GM19395 (cell line): ENCODE data around the gene SETDB1.
"Not testable (repeated sequence)": the region's sequence is repeated elsewhere in the genome, so short reads cannot be mapped to it uniquely, and the experiment has no call there.

Experiments
- ATAC-seq: cut with Tn5 transposase; IDR thresholded peaks from one replicate; pipeline ENCODE4 v1.9.1; 2021; ENCODE audit warnings: mild to moderate bottlenecking, moderate library complexity; ENCODE audit not compliant: unreplicated experiment

Gene SETDB1

GRCh38 chr1:150928286-150928685 is 2.1 kb downstream of the SETDB1 start:
- no peak for ATAC-seq

- ATAC-seq = not testable (repeated sequence)
Observed at GRCh38 chr1:150928775-150929174, 2.6 kb downstream of the SETDB1 start.

- ATAC-seq = no peak
Observed at GRCh38 chr1:150931773-150932172, 5.6 kb downstream of the SETDB1 start.

GRCh38 chr1:150944856-150945255 is 18.7 kb downstream of the SETDB1 start:
- no peak for ATAC-seq

GRCh38 chr1:150954708-150955107 is 28.5 kb downstream of the SETDB1 start:
- no peak for ATAC-seq

- no peak for ATAC-seq
Observed at GRCh38 chr1:150955280-150955679, 29.1 kb downstream of the SETDB1 start.

GRCh38 chr1:150957666-150958065 is 31.5 kb downstream of the SETDB1 start:
- ATAC-seq = no peak

GRCh38 chr1:150960646-150961045 is 34.5 kb downstream of the SETDB1 start:
- ATAC-seq = no peak

- no peak for ATAC-seq
Observed at GRCh38 chr1:150961756-150962155, 35.6 kb downstream of the SETDB1 start.

GRCh38 chr1:150963321-150964163 is 37.4 kb downstream of the SETDB1 start:
- ATAC-seq = no peak

- no peak for ATAC-seq
Observed at GRCh38 chr1:150964164-150964489, 38.0 kb downstream of the SETDB1 start.

- no peak for ATAC-seq
Observed at GRCh38 chr1:150965605-150966004, 39.4 kb downstream of the SETDB1 start.

GRCh38 chr1:150966011-150966410 is 39.8 kb downstream of the SETDB1 start:
- ATAC-seq = no peak

GRCh38 chr1:150967936-150968335 is 41.8 kb downstream of the SETDB1 start:
- no peak for ATAC-seq

GRCh38 chr1:150968491-150968890 is 42.3 kb downstream of the SETDB1 start:
- no peak for ATAC-seq

GRCh38 chr1:150969626-150970025 is 43.5 kb downstream of the SETDB1 start:
- ATAC-seq = no peak

GRCh38 chr1:150970808-150971582 is 44.8 kb downstream of the SETDB1 start:
- no peak for ATAC-seq

- no peak for ATAC-seq
Observed at GRCh38 chr1:150971583-150972416, 45.6 kb downstream of the SETDB1 start.

GRCh38 chr1:150972417-150972940 is 46.3 kb downstream of the SETDB1 start:
- ATAC-seq = no peak

- peak; percentile 13 for ATAC-seq
Observed at GRCh38 chr1:150973258-150973835, 47.2 kb downstream of the SETDB1 start.
